GM12865 (cell line): Measurements from ENCODE around the gene TRHDE.
A peak's percentile ranks its signal among the peaks of the same experiment; 100 is the strongest.

Experiments
- DNase-seq: peaks from one replicate; pipeline ENCODE4 v3.0.0; 2010; ENCODE audit warnings: low read depth
- H3K4me3 ChIP-seq: 2 replicates; pipeline ENCODE4 v1.5.1; 2011; ENCODE audit warnings: mild to moderate bottlenecking, low read depth, low read length, control low read depth
- CTCF ChIP-seq: IDR thresholded peaks from 2 replicates; pipeline ENCODE4 v1.5.1; 2011; ENCODE audit warnings: low read length, control low read depth, low read depth, inconsistent platforms; ENCODE audit not compliant: insufficient read depth; ENCODE audit errors: missing control alignments

The TRHDE gene

DNA sequence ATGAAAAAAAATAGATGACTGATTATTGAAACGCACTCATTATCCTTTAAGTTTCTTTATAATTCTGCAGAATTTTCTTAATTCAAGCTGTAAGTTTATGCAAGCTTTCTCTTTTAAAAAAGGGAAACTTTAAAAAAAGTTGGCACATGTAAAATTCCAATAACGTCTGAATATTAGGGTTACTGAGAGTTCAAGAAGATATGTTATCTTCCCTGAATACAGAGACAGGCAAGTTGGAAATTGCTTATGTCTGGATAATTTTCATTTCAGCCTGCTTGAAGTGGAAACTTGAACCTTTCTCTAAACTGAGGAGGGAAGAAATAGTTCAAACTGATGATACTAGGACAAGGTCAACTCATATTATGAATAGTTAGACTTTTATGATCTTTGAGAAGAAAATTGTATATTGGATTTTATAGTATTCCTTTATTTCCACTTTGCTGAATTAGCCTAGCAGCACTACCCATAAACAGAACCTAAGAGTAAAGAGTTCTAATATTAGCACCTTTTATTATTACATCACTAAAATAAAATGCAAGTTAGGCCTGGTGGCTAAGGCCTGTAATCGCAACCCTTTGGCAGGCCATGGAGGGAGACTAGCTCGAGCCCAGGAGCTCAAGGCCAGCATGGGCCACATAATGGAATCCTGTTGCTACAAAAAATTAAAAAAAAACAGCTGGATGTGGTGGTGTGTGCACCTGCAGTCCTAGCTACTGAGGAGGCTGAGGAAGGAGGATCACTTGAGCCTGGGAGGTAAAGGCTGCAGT, 288.0 kb downstream of the TRHDE start:
- no peak for TF ChIP-seq CTCF

GRCh38 chr12:72570601-72571000, 298.4 kb downstream of the TRHDE start:
- DNase-seq, result peak; percentile 14
- peak; percentile 33 for TF ChIP-seq CTCF

More for the DNA sequence above, 288.0 kb downstream of the TRHDE start:
- no peak for DNase-seq
- H3K4me3 ChIP-seq, result no peak overlapping the region

GRCh38 chr12:72574138-72574537, 302.0 kb downstream of the TRHDE start:
- no peak for DNase-seq
- H3K4me3 ChIP-seq, result no peak overlapping the region
- TF ChIP-seq CTCF, result no peak

More at GRCh38 chr12:72570601-72571000, 298.4 kb downstream of the TRHDE start:
- H3K4me3 ChIP-seq, result no peak overlapping the region

DNA sequence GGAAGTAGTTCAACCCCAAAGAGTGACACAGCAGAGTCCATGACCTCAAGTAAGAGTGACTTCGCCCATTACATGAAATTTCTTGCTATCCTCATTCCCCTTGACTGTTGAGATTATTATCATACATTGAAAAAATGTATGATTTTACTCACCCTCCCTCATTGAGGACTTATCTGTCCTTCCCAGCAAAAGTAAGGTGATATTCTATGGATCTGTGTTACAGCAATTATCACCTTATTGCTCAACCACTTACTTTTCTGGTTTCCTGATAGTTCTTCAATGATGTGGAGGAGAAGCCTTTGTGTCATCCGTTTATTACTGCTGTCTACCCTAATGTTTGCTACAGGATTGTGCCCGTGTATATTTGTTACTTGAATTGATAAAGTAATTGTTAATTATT, 306.2 kb downstream of the TRHDE start:
- DNase-seq, result no peak
- TF ChIP-seq CTCF, result no peak
- H3K4me3 ChIP-seq, result no peak overlapping the region

GRCh38 chr12:72586456-72586855, 314.3 kb downstream of the TRHDE start:
- no peak for DNase-seq
- no peak overlapping the region for H3K4me3 ChIP-seq

DNA sequence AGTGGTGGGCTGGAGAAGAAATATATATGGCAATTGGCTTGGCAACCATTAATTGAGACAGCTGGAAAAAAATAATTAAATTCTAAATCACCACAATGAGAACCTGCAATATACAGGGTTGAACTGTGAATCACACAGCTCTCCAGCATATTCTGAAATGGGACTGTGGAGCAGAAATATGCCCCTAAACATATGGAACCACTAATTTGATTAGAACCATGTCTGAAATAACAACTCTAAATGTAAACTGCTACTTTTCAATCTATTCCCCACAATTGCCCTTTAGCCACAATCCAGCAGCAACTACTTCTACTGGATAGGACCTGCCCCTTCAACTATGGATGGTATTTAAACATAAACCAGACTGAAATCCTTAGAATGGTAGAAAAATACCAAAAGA, 330.4 kb downstream of the TRHDE start:
- H3K4me3 ChIP-seq, result no peak overlapping the region
- TF ChIP-seq CTCF, result no peak
- no peak for DNase-seq

More at GRCh38 chr12:72586456-72586855, 314.3 kb downstream of the TRHDE start:
- no peak for TF ChIP-seq CTCF

DNA sequence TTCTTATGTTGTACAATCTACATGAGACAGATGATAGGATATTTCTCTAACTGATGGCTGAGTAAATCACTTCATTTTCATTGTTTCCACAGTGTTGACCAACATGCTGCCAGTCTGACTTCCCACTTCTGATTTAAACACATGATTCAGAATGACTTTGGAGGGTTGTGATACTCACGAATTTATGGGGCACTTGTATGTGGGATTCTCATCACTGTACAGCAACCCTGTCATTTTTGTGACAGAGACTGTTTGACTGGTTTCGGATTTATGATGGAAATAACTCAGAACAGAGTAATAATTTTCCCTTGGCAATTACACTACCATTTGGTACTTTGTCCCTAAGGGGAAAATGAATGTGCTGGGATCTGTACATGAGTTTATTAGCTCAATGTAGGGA, 333.8 kb downstream of the TRHDE start:
- TF ChIP-seq CTCF, result no peak
- H3K4me3 ChIP-seq, result no peak overlapping the region
- DNase-seq, result no peak
